HG03469 (cell line): ENCODE data around the gene SRC.

Source experiments
- ATAC-seq: cut with Tn5 transposase; IDR thresholded peaks from one replicate; pipeline ENCODE4 v1.9.1; 2021; ENCODE audit warnings: mild to moderate bottlenecking, moderate library complexity, moderate number of reproducible peaks; ENCODE audit not compliant: unreplicated experiment

SRC gene

DNA sequence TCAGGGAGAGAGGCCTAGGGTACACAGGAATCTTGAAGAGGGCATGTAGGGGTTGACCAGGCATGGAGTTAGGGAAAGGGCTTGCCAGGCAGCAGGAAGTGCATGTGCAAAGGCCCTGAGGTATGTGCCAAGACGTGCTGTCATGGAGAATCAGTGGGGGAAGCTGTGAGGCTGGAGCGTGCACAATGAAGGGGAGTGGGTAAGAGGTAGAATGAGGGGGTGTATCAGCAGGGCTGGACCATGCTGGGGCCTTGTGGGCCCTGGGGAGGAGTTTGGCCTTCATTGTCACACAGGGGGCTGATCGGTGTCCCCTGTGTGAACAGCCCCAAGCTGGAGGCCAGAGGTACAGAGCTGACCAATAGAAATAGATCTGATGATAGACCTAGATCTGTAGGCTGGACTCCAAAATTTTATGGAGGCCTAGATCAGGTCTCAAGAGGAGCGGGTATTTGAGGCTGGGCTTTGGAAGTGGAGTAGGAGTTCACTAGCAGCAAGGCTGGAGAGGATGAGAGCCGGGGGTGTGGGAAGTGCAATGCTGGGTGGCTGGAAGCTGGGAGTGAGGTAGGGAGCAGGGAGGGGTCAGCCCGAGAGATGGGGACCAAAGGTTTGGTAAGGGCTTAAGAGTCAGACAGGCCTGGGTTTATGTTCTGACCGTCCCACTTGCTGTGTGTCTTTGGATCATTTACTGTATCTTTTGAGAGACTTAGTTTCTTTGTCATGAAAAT is 3.0 kb downstream of the SRC start:
- no peak for ATAC-seq

DNA sequence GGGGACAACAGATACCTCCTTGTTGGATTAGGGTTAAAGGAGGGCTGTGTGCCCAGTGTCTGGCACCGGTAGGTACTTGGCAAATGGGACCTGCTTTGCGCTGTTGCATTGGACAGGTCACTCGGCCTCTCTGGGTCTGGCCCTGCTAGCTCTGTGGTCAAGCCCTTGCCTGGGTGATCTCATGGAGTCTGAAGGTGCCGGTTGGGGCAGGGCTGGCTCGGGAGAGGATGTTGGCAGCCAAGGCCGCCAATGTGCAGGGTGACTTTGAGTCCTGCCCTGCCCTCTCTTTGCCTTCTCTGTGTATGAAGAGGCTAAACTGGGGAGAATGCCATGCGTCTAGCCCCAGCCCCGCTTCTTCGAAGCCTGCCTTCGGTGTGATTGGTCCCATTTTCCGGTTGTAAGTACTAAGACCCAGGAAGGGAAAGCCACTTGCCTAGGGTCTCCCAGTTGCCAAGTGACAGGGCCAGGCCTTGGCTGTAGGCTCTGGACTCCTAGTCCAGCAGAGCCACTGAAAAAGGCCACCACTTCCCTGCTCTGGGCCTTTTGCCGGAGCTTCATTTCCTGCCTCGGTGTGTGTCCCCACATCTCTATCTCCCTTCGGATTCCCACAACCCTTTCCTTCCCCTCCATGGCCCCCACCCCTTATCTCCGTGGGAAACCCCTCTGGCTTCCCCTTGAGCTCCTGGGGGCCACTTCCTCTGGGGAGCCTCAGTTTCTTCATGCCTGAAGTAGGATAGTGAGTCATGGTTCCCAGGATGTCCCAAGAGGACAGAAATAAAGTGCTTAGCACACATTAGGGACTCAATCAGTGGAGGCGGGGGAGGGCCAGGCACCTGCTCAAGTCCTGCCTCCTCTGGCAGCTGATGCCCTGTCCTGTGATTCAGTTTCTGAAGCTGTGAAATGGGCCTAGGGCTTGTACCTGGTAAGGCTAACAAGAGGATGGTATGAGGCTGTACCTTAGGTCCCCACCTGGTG is 3.9 kb downstream of the SRC start:
- ATAC-seq, result no peak

DNA sequence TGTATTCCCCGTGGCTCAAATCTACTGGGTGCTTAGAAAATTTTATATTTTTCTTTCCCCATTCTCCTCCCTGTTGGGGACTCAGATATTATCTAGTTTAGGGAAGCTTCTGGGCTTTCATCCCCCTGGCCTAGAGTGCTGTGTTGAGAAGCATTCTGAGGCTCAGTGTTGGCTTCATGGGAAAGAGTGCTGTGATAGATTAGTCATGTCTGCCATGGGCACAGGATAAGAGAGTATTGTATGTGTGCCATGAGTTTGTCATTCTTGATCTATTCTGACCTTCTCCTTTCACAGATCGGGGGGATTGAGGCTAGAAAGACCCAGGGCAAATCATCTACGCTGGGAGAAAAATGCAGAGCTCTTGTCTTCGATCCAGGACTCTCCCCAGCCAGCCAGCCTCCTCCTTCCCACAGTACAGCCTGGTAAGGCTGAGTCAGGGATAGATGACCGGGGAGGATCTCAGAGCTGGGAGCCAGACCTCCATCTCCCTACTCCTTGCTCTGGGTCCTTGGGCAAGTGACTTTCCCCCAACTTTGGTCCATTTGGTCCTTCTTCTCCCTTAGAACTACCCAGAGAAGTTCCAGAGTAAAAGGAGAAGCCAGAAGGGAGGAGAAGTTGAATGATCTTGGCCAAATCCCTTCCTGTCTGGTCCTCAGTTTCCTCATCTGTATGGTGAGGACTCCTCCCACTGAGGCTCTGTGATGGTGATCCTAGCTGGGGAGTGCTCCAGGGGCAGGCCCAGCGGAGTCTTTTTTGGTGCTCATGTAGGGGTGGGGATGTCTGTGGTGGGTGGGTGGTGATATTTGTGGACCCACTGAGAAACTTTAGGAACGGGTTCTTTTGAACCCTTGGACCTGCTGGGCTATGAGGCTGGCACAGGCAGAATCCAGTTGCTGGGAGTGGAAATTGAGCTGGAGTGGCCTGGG is 5.0 kb downstream of the SRC start:
- ATAC-seq, result no peak

DNA sequence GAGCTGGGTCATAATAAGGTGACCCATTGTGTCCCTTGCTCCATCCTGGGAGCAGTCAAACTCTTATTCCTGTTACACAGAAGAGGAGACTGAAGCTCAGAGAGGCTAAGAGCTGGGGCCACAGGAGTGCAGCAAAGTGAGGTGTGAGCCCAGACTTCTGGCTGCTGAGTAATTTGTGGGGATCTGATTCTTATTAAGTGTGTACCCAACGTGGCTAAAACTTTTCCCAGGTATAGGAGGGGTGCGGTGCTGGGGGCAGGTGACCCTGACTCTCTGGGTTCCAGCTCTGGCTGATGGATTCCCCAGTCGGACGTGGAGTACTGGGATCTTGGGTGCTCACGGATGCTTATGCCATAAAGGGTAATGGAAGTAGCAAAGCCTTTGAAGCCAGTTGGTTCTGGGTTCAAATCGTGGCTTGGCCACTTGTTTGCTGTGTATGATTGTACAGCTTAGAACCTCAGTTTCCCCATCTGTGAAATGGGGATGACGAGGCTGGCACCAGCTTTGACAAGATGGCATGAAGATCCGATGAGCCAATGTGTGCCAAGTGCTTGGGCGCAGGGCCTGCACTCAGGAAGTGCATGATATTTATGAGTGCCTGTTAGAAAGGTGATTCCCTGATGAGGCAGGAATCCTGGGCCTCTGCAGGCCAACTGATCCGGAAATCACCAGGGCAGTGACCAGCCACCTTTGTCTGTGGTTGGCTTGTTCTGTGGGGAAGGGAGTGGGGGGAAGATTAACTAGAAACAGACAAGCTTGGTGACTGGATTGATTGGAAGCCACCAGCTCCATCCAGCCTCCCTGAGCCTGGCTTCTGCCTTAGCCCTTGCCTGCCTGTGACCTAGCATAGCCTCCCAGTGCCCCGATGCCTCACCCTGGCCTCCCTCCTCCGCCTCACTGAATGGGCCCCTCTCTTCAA is 6.0 kb downstream of the SRC start:
- ATAC-seq, result no peak

DNA sequence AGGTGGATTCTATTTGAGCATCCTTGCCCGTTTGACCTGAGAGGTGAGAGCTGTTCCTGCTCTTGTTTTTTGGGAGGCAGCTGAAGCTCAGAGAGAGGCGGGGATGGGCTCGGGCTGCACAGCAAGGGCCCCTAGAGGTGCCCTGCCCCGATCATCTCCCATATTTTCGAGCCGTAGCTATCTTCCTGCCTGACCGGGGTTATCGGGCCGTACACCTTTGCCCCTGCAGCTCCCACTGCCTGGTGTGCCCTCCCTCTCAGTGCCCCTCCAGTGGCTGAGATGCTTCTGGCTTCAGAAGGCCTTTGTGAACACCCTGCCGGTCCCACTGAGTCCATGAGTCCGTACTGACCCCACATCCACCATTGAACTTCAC is 6.7 kb downstream of the SRC start:
- ATAC-seq, result no peak

DNA sequence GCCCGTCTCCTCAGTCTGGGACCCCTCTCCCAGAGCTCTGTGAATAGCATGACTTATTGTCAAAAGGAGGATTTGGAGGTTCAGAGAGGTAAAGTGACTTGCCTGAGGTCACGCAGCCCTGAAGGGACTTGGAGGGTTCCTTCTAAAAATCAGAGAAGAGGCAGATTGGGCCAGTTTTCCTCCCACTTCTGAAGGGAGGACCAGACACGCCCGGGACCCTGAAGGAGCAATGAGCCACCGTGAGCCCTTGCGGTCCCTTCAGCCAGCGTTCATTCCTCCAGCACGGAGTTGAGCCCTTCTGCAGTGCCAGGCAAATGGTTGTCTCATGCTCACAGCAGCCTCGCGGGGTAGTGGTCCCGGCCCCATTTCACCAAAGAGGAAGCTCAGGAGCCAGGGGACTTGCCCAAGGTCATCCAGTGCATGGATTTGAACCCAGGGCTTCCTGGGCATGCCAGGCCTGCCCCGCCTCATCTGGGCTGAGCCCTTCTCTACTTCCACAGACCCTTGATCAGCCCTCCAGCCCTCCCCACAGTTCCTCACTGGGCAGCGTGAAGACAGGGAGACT is 7.4 kb downstream of the SRC start:
- no peak for ATAC-seq

DNA sequence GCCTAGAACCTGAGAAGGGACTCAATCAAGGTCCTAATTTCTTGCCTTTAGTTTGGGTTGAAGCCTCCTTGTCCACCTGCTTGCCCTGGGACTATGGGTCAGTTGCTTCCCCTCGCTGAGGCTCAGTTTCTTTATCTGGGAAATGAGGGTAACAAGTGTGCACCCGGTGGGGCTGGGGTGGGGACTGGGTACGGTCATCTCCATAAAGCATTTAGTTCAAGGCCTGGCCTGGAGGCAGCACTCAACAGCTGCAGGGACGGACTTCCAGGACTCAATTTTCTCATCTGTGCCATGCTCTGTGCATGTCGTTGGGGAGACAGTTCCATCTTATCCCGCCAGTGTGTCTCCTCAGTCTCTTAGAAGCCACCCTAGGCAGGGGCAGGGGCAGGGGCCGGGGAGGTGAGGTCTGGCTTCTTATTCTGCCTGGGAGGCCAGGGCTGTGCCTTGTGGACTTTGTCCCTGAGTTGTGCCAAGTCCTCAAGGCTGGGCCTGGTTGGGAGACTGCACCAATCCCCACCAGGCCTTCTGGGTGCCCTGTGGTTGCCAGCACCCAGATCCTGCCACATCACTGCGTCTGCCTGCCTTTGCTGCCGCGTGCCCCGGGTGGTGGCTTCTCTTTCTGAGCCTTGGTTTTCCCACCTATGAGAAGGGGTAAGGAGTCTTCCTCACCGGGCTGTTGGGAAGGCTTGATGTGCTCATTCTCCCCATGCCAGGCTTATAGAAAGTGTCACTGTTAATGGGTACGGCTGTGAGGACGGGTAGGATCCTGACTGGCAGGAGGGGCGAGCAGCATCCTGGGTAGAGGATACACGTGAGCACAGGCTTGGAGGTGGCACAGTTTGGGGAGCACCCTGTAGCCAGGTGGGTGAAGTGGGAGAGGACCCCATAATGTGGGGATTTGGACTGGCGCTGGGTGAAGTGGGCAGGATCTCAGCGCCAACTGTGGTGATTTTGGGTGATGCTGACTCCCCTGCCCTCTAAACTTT is 8.6 kb downstream of the SRC start:
- ATAC-seq, result no peak

DNA sequence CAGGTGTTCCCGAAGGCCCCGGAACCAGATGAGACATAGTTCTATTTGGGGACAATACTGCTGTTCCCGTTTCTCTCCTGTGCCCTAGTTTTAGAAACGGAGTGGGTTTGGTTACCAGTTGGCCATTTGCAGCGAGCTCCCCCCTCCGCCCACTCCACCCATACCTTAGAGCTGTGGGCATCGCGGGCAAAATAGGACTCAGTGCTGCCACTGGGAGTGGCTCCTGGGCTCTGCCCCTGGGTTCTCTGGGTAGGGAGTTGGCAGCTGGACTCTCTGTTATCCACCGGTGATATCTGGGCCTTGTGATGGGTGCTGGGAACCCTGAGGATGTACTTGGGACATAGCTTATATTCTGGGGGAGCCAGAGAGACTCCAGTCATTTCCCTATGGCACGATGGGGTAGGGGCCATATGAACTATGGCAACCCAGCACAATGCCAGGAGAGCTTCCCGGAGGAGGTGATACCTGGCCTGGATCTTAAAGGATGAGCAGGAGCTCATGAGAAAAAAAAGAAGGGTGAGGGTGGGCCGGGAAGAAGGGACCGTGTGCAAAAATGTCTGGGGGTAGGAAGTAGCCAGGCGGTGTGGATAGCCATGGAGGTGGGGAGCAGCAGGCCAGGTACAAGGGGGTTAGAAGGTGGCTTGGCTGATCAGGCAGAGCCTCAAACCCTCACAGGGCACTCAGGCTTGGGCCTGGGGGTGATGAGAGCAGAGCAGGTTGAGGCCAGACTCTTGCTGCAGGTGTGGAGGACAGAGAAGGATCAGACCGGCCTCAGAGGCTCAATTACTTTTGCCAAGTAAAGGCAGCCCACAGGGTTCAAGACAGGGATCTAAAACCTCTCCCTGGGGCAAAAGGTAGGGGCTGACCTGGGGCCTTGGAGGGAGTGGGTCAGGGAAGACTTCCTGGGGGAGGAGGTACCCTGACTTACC is 9.6 kb downstream of the SRC start:
- no peak for ATAC-seq

DNA sequence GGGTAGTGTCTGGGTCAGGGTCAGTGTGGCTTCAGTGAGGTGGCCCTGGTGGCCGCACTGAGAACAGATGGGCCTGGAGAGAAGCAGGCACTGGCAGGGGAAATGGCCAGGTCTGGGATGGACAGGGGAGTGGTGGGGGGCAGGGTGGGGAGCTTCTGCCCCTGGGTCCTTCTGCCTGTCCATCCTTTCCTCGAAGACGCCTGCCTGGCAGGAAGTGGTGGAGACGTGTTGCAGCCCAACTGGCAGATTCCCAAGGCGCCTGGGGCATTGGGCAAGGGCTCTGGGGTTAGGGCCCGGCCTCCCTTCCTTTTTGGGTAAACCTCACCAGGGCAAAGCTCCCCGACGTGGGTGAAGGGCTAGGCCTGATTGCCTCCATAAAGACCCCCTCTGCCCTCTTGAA is 10.4 kb downstream of the SRC start:
- ATAC-seq, result no peak

DNA sequence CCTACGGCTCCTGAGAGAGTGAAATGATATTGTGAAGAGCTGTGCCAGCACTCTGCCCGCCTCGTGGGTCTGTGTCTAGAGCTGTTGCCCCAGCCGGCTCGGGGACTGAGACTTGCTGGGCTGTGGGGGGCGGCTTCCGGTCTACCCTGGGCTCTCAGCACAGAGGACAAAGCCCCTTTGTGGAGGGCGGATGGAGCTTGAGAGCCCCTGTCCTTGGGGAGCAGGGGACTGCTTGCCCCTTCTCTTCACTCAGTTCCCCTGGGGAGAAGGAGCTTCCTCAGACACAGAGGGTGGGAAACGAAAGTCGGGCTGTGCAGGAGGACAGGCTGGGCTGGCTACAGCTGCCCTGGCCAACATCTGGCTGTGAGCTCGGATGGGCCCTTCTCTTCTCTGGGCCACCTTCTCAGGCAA is 11.0 kb downstream of the SRC start:
- ATAC-seq, result no peak

DNA sequence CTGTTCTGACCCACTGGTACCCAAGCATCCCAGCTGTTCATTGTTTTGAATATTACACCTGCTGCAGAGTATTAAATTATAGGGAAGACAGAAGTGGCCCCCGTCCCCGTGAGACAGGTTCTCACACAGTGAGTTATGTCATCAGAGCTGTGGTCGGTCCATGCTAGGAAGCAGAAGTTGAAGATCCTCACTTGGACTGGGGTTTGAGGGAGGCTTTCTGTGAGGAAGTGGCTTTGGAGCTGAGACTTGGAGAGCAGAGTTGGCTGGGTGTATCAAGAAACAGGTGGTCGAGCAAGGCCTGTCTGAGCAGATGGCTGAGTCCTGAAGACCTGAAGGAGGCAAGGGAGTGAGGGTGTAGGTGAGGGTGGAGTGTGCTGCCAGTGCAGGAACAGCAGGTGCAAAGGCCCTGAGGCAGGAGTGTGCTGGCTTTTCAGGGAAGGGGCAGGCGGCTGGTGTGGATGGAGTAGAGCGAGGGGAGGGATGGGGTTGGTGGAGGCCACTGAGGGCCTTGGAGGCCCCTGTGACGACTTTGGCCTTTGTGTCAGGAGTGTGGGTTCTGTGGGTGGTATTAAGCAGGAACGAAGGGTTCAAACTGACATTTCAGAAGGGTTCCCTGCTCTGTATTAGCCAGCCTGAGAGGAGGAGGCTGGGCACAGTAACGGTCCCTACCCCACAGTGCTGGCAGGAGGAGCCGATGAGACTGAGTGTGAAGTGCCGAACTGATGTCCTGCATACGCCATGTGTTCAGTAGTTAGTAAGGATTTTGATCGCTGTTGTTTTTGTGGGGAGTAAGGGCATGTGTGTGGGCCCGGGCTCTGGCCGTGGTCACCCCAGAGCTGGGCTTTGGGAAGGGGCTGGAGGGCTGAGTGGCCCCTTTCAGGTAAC is 11.8 kb downstream of the SRC start:
- no peak for ATAC-seq

DNA sequence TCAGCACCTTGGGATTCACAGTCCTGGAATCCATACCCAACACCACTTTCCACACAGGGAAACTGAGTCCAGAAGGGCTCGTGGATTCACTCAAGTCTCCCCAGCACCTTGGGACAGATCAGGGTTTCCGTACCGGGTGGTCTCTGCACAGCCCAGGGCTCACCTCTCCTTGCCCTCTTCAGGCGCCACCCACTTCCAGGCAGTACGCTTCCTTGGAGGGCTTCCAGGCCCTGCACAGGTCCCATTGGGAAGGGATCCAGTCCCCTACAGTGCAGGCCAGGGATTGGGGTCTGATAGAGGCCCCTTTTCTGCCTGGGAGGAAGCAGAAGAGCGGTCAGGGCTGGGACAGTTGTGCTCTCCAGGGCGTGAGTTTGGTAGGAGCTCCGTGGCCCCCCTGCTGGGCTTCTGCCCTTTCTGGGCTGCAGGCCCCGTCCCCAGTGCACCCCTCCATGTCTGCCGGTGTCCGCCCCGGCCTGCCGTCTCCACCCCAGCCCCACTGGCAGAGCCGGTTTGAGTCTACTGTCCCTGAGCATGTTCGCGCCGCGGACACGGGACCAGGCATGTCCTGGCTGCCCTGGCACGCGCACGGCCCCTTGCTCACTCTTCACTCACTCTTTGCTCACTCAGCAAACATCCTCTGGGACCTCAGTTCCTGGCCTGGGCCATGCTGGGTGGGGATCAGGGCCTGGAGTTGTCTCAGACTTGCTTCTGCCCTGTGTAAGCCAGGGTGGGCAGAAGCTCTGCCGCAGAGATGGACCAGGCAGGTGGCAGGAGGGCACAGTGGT is 12.6 kb downstream of the SRC start:
- ATAC-seq, result no peak

DNA sequence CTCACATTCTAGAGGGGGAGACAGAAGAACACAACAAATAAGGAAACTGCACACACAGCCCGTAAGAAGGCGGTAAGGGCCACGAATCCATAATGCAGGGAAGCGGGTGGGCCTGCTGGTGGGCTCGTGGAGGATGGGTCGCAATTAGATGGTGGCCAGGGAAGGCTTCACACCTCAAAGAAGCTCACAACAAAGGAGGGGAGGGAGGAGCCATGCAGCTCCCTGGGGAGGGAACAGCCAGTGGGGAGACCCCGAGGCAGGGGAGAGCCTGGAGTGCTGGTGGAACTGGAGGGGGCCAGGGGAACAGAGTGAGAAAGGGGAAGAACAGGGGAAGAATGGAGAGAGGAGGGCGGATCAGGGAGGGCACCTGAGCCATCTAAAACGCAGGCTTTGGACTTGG is 13.4 kb downstream of the SRC start:
- no peak for ATAC-seq

DNA sequence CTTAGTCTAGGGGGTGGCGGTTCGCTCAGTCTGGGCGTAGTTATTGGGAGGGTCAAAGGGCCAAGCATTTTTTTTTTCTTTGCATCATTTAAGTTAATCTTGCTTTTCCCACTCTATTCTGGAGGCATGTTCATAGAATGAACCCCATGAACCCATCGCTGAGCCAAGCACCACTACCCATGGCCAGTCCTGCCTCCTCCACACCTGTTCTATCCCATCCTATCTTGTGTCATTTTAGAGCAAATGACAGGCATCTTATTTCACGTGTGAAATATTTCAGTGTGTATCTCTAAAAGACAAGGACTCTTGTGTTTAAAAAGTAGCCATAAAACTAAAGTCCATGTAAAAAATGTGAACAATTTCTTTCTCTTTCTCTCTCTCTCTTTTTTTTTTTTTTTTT is 13.9 kb downstream of the SRC start:
- no peak for ATAC-seq

DNA sequence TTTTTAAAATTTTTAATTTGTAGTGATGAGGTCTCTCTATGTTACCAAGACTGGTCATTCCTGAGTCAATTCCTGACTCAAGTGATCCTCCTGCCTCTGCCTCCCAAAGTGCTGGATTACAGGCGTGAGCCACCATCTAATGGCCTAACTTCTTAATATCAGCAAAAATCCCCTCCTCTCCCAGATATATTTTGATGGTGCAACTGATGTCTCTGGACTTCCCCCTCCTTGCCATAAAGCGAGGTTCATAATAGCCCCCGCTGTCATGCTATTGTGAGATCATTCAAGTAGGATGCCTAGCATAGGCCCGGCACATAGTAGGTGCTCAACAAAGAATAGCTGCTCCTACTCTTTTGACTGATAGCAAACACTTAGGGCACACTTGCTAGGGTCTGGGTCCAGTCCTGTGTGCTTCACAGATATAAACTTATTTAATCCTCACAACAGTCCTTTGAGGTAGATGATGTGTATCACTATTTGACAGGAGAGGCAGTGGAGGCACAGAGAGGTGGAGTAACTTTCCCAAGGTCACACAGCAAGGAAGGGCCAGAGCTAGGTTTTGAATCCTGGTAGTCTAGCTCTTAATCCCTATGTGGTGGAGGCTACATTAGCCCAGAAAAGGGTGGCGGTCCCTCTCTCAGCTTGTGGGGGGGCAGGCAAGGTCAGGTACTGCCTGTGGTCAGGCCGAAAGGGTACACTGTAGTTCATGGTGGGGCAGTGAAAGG is 14.6 kb downstream of the SRC start:
- ATAC-seq, result no peak
